Globus pallidus (tissue), 1 donor: ENCODE results near the gene SYK.

Experiments
- DNase-seq: peaks from one replicate; pipeline ENCODE4 v3.0.0-alpha.2; 2015; ENCODE audit warnings: low spot score

SYK gene

DNA sequence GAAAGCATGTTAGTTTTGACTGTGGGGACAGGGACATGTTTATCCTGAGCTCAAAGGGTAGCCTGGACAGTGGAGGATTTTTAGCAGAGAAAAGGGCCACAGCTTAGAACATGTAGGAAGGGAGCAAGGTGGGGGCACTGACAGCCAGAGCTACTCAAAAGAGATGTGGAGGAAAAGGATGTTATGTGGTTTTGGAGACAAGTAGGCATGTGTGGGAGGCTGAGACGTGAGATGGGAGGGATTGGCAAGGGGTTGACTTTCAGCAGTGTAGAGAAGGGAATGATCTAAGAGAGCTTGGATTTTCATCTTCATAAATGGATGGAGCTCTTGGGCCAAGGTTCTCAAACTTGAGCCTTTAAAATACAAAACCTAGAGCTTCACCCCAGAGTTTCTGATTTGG lies 24.0 kb downstream of the SYK start:
- DNase-seq = no peak

DNA sequence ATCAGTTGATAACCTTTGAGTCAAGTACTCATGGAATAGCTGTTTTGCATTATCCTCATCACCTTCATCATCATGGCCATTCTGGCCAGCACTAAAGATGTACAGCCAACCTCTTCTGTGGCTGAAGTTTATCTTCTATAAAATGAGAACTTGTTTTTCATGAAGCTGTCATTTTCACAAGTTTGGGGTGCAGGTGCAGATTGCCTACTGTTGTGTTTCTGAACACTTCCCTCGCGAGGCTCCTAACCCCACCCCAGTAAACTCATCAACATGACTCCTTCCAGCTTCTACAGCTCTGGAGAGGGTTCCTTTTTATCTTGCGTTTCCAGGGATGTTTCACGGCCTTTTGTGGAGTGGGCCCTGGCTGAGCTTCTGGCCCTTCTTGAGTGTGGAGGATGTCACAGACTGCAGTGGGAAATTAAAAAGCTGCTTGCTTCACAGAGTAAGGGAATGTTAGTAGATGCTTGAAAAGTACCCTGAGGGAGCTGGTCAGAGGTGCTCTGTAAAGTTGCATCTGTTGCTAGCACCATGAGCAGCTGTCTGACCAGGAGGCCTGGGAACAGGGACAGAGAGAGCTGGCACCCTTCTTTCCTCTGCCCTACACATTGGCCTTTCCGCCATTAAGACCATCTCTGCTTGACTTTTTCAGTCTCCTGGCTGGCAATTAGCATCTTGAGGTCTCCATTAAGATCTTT lies 24.9 kb downstream of the SYK start:
- DNase-seq = no peak

DNA sequence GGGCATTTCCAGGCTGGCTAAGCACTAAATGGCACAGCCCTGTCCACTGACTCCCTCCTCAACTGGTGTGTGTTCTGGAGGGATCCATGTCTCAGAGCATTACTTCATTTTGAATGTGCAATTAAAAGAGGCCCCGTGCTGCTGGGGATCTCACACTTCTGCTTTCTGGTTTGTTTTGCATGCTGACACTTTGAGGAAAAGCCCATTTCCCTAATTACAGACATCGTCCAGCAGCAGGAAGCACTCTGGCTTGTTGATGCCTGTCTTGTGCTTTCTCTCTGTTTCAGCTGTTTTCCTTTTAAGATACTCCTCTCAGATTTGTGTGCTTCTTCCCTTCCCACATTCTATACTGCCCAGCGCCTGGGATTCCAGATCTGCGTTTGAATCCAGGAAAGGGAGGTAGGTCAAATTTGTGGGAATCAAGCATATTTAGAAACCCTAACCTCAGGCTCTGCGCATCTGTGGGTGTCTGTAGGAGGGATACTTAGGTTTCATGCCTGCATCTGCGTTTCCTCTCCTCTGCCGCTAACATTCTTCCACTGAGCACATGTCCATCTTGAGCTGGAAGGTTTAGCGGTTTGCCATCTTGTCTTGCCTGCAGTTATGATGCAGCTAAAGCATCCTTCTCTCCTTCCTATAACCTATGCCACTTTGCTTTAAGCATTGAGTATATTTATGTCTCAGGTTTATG lies 25.7 kb downstream of the SYK start:
- no peak for DNase-seq

DNA sequence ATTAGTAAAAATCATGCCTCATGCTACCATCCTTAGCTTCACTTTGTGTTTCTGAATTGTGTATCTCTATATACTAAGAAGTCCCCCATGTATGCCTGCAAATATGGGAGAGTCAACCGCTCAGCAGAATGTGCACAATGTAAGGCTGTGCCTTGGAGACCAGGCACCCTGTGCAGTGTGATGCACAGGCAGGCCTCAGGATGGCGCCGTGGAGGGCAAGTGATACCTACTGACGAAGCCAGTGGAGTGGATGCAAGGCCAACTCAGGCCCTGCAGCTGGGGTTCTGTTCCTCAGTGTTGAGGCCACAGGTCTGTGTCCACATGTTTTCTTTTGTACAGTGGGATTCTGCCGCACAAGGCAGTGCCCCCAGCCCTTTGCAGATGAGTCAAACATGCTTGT lies 28.4 kb downstream of the SYK start:
- no peak for DNase-seq

DNA sequence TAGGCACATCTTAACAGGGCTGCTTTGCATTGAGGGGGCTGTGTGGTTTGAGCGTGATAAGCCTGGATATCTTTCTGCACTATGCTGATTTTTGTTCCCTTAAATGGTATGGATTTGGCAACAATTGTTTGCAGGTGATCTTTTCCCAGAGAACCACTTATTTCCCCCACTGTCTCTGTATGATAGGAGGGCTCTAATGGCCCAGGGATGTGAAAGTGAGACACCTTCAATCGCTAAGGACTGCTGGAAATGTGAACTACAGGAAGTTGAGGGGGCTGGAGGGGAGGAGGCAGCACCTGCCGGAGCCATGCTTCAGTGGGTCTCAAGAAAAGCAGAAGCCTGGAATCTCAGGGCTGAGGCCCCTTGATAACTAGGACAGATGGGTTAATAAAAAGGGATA lies 29.4 kb downstream of the SYK start:
- DNase-seq = no peak

DNA sequence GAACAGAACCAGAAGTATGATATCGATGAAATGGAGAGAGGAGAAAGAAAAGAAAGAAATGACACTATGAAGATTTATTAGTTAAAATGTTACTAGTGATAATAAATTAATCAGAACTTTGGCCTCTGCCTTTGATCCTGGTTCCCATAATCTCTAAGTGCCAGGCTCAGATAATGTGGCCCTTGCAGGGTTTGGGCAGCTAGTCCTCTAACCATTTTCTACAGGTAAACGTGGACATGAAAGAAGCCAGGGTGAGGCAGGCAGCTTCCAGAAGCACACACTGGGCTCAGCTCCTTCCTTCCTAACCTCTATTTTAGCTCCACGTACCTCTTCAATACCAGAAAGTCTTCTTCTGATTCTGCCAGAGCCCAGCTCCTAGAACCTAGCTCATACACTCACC lies 30.6 kb downstream of the SYK start:
- DNase-seq = no peak

DNA sequence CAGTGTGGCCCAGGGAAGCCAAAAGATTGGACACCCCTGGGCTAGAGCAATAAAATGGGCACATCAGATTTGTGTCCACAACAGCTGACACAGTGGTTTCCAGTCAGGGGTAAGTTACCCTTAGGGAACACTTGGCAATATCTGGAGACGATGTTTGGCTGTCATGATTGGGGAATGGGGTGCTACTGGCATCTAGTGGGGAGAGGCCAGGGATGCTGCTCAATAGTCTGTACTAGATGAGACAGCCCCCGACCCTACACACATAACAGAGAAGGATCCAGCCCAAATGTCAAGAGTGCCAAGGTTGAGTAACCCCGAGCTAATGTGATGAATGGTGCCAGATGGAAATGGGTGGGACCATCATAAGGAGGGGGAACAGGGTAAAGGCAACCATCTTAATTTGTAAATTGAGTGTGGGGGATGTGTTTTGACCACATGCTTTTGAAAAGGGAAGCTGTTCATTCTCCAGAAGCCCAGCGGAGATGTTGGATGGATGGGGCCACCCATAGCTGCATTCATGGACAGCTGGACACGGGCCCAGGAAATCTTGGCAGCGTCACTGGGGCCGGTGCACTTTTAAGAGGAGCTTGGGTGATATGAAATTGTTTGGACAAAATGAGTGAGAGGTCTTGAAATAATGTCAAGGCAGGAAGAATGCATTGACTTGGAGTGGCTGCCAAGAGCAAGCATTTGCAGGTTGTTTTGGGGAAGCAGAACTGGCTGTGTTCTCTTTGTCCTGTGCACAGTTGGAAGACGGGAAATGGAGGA lies 33.4 kb downstream of the SYK start:
- no peak for DNase-seq

DNA sequence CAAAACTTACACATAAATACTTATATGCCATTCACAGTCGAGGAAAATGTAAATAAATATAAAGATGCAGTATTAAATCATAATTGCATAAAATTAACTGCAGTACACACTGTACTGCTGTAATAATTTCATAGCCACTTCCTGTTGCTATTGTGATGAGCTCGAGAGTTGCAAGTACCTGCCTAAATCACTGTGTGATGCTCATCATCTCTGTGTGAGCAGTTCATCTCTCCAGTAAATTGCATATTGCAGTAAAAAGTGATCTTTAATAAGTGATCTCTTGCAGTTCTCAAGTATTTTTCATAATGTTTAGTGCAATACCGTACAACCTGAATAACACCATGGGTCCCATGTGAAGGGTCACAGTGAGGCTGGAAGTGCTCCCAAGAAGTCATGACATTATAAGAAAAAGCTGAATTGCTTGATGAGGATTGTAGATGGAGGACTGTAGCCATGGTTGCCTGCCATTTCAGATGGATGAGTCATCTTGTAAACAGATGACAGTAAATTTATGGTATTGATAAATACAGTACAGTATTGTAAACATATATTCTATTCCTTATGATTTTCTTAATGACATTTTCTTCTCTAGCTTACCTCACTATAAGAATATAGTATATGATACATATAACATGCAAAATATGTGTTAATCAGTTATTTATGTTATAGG lies 34.9 kb downstream of the SYK start:
- DNase-seq = no peak

DNA sequence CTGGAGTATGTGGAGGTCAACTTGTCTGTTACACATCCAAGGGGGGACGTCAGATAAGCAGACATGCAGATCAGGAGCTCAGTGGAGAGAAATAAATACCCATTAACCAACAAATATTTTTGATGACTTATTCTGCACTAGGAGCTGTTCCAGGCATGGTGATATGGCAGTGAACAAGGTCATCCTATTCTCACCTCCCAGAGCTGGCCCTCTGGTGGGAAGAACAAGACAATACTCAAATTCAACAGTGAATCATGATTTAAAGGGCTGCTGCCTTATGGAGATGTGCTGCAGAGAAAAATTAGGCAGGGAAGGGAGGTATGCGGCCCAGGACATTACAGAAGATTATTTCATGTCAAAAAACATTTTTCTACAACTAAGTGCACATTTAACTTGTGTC lies 36.5 kb downstream of the SYK start:
- no peak for DNase-seq

DNA sequence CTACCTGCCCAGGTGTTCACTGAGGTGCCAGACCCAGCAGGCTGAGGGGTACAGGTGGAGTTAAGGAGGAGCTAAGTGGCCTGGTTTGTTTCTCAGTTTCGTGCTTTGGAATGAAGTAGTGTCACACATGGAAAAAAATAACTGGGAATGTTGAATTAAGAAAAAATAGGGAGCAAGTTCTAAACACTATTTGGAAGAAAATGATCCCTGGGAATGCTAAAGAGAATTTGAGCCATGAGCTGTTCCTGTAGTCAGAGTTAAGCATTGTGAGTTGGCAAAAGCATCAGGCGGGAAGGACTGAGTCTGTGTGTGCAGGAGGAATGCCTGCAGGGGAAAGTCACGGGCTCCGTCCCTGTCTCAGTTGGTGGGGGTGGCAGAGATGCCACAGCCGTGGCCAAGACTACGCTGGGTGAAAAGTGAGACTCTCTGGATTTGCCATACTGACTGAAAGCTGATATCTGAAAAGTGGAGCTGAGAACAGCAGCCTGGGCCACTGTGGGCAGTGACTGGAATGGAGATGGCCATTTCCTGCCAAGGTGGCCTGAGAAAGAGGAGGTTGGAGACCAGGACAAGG lies 37.0 kb downstream of the SYK start:
- DNase-seq = no peak

DNA sequence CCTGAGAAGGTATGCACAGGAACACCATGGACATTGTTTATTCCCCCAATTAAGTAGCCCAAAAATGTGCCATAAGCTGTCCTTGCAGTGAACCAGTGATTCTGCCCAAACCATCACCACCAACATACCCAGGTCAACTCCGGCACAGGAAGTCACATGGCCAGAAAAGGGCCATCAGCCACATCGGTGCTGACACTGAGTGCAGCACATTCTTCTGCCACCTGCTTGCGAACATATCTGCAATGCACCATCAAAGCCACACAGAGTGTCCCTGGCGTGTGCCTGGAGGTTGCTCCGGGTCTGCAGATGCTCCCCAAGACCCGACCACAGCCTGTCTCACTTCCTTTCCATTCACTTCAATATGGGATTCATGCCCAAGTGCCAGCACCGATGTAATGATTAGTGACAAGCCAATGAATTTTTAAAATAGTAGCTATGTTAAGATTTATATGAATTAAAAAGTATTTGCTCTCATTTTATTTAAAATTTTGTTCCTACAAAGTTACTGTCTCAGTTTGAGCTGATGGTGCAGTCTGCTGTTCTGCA lies 37.6 kb downstream of the SYK start:
- no peak for DNase-seq

DNA sequence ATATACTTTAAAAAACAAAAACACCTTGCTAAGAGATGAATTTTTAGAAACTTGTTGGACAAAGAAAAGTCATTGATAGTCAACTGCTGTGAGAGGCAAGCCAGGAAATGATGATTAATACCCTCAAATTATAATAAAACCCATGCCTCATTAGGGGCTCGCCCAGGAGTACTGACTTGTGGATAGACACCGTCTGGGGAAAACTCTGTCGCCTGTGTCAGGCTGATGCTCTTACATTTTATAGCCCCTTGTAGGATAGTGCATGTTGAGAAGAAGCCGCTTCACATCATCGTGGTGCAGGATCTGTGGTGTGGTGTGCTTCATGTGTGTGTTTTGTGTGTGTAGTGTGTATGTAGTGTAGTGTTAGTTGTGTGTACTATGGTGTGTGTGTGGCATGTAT lies 39.1 kb downstream of the SYK start:
- no peak for DNase-seq

DNA sequence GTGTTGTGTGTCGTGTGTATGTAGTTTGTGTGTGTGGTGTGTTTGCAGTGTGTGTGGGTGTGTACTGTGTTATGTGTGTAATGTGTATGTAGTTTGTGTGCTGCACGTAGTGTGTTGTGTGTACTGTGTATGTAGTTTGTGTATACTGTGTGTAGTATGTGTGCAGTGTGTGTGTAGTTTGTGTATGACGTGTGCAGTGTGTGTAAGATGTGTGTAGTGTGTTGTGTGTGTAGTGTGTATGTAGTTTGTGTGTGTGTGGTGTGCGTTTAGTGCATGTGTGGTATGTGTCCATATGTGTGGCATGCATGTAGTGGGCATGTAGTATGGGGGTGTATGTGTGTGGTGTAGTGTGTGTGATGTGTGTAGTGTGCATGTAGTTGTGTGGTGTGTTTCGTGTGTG lies 39.6 kb downstream of the SYK start:
- DNase-seq = no peak

DNA sequence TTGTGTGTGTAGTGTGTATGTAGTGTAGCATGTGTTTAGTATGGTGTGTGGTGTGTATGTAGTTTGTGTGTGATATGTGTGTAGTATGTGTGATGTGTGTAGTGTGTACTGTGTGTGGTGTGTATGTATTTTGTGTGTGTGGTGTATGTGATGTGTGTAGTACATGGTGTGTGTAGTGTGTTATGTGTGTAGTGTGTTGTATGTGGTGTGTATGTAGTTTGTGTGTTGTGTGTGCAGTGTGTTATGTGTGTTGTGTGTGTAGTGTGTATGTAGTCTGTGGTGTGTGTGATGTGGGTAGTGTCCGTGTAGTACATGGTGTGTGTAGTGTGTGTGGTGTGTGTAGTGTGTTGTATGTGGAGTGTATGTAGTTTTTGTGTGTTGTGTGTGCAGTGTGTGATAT lies 40.0 kb downstream of the SYK start:
- DNase-seq = no peak

DNA sequence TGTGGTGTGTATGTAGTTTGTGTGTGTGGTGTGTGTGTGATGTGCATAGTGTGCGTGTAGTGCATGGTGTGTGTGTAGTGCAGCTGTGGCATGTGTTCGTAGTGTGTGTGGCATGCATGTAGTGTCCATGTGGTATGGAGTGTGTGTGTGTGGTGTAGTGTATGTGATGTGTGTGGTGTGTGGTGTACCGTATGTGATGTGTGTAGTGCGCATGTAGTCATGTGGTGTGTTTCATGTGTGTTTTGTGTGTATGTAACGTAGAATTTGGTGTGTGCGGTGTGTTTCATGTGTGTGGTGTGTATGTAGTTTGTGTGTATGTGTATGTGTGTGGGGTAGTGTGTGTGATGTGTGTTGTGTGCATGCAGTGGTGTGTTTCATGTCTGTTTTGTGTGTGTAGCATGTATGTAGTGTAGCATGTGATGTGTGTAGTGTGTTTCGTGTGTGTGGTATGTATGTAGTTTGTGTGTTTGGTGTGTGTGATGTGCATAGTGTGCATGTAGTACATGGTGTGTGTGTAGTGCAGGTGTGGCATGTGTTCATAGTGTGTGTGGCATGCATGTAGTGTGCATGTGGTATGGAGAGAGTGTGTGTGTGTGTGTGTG lies 40.7 kb downstream of the SYK start:
- no peak for DNase-seq

DNA sequence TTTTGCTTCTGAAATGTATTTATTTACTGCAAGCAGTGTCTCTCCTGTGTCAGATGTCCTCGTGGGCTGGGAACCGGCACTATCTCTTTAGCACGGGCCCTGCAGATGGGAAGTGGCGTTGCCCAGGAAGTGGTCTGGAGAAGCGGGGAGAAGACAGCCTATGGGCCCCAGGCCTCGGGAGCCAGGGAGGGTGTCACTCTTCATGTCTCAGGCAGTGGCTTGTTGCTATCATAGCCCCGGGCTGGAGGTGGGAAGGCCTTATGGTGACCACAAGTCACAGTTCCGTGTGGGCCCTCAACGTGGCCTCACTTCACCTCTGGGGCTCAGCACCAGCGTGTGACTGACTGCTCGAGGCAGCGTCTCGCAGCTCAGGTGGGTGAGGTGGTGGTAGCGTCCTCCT lies 41.4 kb downstream of the SYK start:
- no peak for DNase-seq

DNA sequence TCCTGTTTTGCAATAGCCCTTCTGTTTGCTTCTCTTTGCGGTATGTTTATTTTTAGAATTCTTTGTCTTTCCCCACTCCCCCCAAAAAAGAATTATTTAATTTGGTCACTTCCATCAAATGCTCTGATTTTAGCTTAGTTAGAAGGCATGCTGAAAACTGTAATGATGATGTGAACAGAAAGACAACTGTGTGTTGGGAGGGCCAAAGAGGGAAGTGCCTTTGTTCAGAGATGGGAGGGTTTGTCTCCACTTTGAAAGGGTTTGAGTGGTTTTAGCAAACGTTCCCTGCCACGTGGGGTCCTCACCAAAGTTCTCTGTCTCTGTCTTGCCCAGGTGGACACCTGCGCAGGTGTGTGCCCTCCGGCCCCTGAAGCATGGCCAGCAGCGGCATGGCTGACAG lies 41.9 kb downstream of the SYK start:
- no peak for DNase-seq

DNA sequence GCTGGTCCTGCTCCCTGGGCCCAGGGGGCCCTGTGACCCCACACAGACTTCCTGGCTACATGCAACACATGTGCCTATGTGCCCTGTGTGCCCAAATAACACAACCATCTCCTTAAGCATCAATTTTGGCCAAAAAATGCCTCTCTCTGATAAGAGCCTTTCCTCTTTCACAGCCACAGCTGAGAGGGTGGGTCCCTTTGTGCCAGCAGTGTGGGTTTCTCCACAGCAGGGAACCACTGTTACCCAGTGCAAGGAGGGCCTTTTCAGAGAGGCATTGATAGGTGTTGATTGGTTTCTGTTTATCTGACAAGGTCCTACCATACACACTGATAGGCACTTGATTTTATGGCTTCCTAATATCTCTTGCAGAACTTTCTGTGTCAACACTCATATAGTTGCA lies 42.7 kb downstream of the SYK start:
- no peak for DNase-seq

DNA sequence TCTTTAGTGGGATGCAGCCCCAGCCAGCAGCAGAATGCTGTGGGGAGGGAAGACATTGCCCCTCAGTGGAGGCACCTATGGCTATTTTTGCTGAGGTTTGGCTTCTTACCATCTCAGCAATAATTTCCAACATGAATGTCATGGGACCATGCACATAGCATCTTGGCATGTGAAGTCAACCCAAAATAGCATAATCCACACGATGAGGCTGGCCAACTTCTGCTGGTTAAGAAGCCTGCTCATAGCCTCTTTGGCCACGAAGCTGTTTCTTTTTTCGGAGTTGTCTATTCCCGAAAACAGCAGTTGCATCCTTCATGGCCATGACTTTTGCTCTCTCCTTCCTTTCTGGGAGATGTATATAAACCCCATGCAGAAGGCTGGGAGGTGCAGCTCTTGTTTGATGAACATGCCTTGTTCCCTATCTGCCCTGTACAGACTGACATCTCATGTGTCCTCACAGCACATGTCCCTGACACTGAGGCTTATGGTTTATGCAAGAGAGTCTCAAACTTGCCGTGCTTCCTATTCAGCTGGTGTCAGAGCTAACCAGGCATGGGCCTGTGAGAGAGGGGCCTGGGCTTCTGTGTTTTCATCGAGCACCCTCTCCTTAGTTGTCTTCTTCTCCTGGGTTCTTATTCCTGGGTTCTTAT lies 45.3 kb downstream of the SYK start:
- DNase-seq = no peak

DNA sequence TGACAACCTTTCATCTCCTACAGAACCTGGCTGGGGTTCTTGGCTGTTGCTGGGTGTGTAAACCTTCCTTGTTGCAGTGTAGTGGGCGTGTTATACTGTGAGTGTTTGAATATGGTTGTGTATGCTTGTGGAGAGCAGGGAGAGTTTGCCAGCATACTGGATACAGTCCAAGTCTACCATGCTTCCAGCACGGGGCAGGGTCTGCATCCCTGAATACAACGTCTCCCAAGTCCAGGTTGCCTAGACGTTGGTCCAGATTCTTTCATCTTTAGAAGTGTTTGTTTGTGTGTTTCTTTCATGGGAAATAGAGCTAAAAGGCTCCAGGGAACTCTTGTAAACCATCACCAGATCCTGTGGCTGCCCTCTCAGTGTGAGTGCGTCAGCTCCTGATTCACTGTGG lies 46.4 kb downstream of the SYK start:
- DNase-seq = no peak

DNA sequence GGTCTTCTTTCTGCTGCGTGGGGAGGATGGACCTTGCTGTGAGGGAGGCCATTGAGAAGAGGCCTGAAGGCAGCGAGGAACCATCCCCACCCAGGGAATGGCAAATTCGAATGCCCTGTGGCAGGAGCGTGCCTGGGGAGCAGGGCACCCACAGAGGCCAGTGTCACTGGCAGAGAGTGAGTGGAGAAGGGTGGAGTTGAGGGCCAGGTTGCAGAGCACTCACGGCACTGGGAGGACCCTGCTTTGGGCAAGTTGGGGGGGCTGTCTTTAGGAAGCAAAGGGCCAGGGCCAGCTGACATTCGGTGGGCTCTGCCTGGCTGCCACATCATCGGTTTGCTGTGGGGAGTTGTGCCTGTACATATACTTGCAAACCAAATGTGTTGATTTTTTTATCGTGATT lies 47.2 kb downstream of the SYK start:
- DNase-seq = no peak
